HEK293 (cell line): ENCODE results near the gene ALOXE3.

Source experiments
- CTCF ChIP-seq: fragments of 450-650 bp; formaldehyde crosslinking; IDR thresholded peaks from 2 replicates; pipeline ENCODE4 v1.5.1; 2016; ENCODE audit warnings: missing biosample characterization, missing genetic modification characterization
- KLF9 ChIP-seq: fragments of 450-650 bp; formaldehyde crosslinking; IDR thresholded peaks from 2 replicates; pipeline ENCODE4 v1.5.1; 2016; ENCODE audit warnings: missing biosample characterization, missing genetic modification characterization, low read depth
- PBX3 ChIP-seq: sonication (generic); formaldehyde crosslinking; IDR thresholded peaks from 2 replicates; pipeline ENCODE4 v1.8.1; 2022; ENCODE audit warnings: mild to moderate bottlenecking, moderate library complexity, missing genetic modification reagents
- TRIM28 ChIP-seq: IDR thresholded peaks from 2 replicates; pipeline ENCODE4 v1.6.1; 2011; ENCODE audit warnings: low read length, control low read depth, borderline replicate concordance
- ZEB2 ChIP-seq: fragments of 450-650 bp; formaldehyde crosslinking; IDR thresholded peaks from 2 replicates; pipeline ENCODE4 v1.5.1; 2016; ENCODE audit warnings: missing biosample characterization, missing genetic modification characterization
- ZNF274 ChIP-seq, 2 experiments: fragments of 200-500 bp in 1 of 2; fragments of 450-650 bp in 1 of 2; sonication (Bioruptor generic) in 1 of 2; formaldehyde crosslinking in 1 of 2; IDR thresholded peaks; 2 replicates each; pipeline versions ENCODE4 v1.5.1 to v1.6.1; 2014 to 2016; ENCODE audit warnings: borderline replicate concordance in 1 of 2, inconsistent platforms in 1 of 2, low read length in 1 of 2, missing biosample characterization in 1 of 2, missing genetic modification characterization in 1 of 2
- ZNF335 ChIP-seq: fragments of 450-650 bp; formaldehyde crosslinking; conservative IDR thresholded peaks from 2 replicates; pipeline ENCODE4 v1.5.1; 2016; ENCODE audit warnings: missing biosample characterization, missing genetic modification characterization
- ZNF555 ChIP-seq: fragments of 450-650 bp; formaldehyde crosslinking; conservative IDR thresholded peaks from 2 replicates; pipeline ENCODE4 v1.5.1; 2017; ENCODE audit warnings: missing biosample characterization, mild to moderate bottlenecking, missing genetic modification characterization, inconsistent platforms
- ZNF776 ChIP-seq: fragments of 450-650 bp; formaldehyde crosslinking; IDR thresholded peaks from 2 replicates; pipeline ENCODE4 v1.5.0; 2017; ENCODE audit warnings: missing biosample characterization, missing genetic modification characterization, borderline replicate concordance
- ZNF785 ChIP-seq: fragments of 450-650 bp; formaldehyde crosslinking; IDR thresholded peaks from 2 replicates; pipeline ENCODE4 v1.5.1; 2016; ENCODE audit warnings: missing biosample characterization, missing genetic modification characterization
- TF ChIP-seq, protein P1 (sequence below): fragments of 450-650 bp; formaldehyde crosslinking; IDR thresholded peaks from 2 replicates; pipeline ENCODE4 v1.5.1; 2016; ENCODE audit warnings: missing biosample characterization, missing genetic modification characterization
- TF ChIP-seq, protein P2 (sequence below): fragments of 450-650 bp; formaldehyde crosslinking; IDR thresholded peaks from 2 replicates; pipeline ENCODE4 v1.5.1; 2016; ENCODE audit warnings: missing biosample characterization, missing genetic modification characterization

DNA sequence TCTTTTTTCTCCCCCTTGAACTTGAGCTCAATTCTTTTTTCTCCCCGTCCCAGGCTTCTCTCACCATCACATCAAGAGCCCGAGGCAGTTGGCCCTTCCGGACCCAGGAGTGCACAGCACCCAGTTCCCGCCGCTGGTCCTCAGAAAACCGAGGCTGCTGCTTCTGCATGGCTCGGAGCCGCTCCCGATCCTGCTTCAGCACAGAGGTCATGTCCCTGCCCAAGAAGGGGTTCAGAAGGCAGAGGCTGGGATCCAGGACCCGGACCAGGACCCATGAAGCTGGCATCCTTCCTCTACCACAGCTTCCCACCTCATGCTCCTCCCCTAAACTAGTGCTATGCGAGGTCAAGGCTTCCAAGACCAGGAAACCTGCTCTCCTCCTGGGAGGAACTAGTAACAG, 23.4 kb upstream of the ALOXE3 start:
- TF ChIP-seq CTCF (tag by site-specific recombination) (no peak), TRIM28 (no peak), PBX3 (CRISPR knock-in tag) (no peak), ZNF776 (tag by site-specific recombination) (no peak), ZNF555 (tag by site-specific recombination) (no peak), ZNF335 (no peak), KLF9 (tag by site-specific recombination) (no peak), ZNF785 (tag by site-specific recombination) (no peak), ZNF274 (IDR thresholded peaks at IDR 0.05; ENCODE audit: low read length) (no peak), ZNF274 (tag by site-specific recombination; IDR thresholded peaks at IDR 0.05; ENCODE audit: borderline replicate concordance) (no peak), ZEB2 (tag by site-specific recombination) (no peak)
- TF ChIP-seq, protein P1, sequence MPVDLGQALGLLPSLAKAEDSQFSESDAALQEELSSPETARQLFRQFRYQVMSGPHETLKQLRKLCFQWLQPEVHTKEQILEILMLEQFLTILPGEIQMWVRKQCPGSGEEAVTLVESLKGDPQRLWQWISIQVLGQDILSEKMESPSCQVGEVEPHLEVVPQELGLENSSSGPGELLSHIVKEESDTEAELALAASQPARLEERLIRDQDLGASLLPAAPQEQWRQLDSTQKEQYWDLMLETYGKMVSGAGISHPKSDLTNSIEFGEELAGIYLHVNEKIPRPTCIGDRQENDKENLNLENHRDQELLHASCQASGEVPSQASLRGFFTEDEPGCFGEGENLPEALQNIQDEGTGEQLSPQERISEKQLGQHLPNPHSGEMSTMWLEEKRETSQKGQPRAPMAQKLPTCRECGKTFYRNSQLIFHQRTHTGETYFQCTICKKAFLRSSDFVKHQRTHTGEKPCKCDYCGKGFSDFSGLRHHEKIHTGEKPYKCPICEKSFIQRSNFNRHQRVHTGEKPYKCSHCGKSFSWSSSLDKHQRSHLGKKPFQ (tag by site-specific recombination): no peak
- TF ChIP-seq, protein P2, sequence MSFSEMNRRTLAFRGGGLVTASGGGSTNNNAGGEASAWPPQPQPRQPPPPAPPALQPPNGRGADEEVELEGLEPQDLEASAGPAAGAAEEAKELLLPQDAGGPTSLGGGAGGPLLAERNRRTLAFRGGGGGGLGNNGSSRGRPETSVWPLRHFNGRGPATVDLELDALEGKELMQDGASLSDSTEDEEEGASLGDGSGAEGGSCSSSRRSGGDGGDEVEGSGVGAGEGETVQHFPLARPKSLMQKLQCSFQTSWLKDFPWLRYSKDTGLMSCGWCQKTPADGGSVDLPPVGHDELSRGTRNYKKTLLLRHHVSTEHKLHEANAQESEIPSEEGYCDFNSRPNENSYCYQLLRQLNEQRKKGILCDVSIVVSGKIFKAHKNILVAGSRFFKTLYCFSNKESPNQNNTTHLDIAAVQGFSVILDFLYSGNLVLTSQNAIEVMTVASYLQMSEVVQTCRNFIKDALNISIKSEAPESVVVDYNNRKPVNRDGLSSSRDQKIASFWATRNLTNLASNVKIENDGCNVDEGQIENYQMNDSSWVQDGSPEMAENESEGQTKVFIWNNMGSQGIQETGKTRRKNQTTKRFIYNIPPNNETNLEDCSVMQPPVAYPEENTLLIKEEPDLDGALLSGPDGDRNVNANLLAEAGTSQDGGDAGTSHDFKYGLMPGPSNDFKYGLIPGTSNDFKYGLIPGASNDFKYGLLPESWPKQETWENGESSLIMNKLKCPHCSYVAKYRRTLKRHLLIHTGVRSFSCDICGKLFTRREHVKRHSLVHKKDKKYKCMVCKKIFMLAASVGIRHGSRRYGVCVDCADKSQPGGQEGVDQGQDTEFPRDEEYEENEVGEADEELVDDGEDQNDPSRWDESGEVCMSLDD (tag by site-specific recombination): no peak
